Nephron progenitor cell (in vitro differentiated cells): ENCODE measurements around the gene NOTCH3.

Source experiments
- DNase-seq: peaks from one replicate; pipeline ENCODE4 v3.0.0; 2021
- H3K27ac Mint-ChIP-seq: 2 replicates; pipeline ENCODE4 v1.8.0; 2021; ENCODE audit warnings: mild to moderate bottlenecking, moderate library complexity, mixed read lengths
- H3K27me3 Mint-ChIP-seq: 2 replicates; pipeline ENCODE4 v1.8.0; 2021; ENCODE audit warnings: mild to moderate bottlenecking, low read depth, mixed read lengths; ENCODE audit not compliant: poor library complexity
- H3K36me3 Mint-ChIP-seq: 2 replicates; pipeline ENCODE4 v1.8.0; 2021; ENCODE audit warnings: low read depth, mixed read lengths
- H3K4me1 Mint-ChIP-seq: 2 replicates; pipeline ENCODE4 v1.8.0; 2021; ENCODE audit warnings: mixed read lengths
- H3K4me3 Mint-ChIP-seq: 2 replicates; pipeline ENCODE4 v1.8.0; 2021; ENCODE audit warnings: mild to moderate bottlenecking, moderate library complexity, mixed read lengths
- H3K9me3 Mint-ChIP-seq: 2 replicates; pipeline ENCODE4 v1.8.0; 2021; ENCODE audit warnings: mild to moderate bottlenecking, moderate library complexity, mixed read lengths
- CTCF ChIP-seq: fragments of 200-600 bp; sonication (generic); IDR thresholded peaks from 2 replicates; pipeline ENCODE4 v1.5.0; 2021; ENCODE audit warnings: antibody characterized with exemption

NOTCH3 gene

GRCh38 chr19:15170345-15170744 lies 30.4 kb downstream of the NOTCH3 start:
- no peak for TF ChIP-seq CTCF
- DNase-seq = no peak
- Mint-ChIP-seq H3K36me3 (peaks cover 75% of the 10 kb centered on the region), H3K4me1 (no peaks in the 10 kb centered on the region), H3K27ac (no peak overlapping the region), H3K27me3 (no peaks in the 10 kb centered on the region), H3K9me3 (peaks cover 23% of the 10 kb centered on the region), H3K4me3 (no peak overlapping the region)

GRCh38 chr19:15169541-15170285 lies 31.1 kb downstream of the NOTCH3 start:
- peaks cover 75% of the 10 kb centered on the region for H3K36me3 Mint-ChIP-seq
- peaks cover 30% of the 10 kb centered on the region for H3K9me3 Mint-ChIP-seq
- no peaks in the 10 kb centered on the region for H3K4me1 Mint-ChIP-seq
- no peak for DNase-seq
- H3K4me3 Mint-ChIP-seq = no peak overlapping the region
- no peak overlapping the region for H3K27ac Mint-ChIP-seq
- no peak for TF ChIP-seq CTCF
- H3K27me3 Mint-ChIP-seq = no peaks in the 10 kb centered on the region

GRCh38 chr19:15166700-15167099 lies 34.1 kb downstream of the NOTCH3 start:
- TF ChIP-seq CTCF = no peak
- Mint-ChIP-seq H3K27me3 (no peaks in the 10 kb centered on the region), H3K4me3 (no peak overlapping the region), H3K4me1 (no peaks in the 10 kb centered on the region), H3K36me3 (peaks cover 84% of the 10 kb centered on the region), H3K27ac (no peak overlapping the region), H3K9me3 (peaks cover 30% of the 10 kb centered on the region)
- DNase-seq = no peak

- no peaks in the 10 kb centered on the region for H3K27me3 Mint-ChIP-seq
- peaks cover 63% of the 10 kb centered on the region for H3K36me3 Mint-ChIP-seq
- no peak overlapping the region for H3K27ac Mint-ChIP-seq
- DNase-seq = peak; percentile 42
- no peak overlapping the region for H3K4me3 Mint-ChIP-seq
- peak; percentile 27 for TF ChIP-seq CTCF
- peaks cover 5% of the 10 kb centered on the region for H3K4me1 Mint-ChIP-seq
- peaks cover 16% of the 10 kb centered on the region for H3K9me3 Mint-ChIP-seq
These were observed 39.5 kb downstream of the NOTCH3 start for GRCh38 chr19:15161028-15161984.

GRCh38 chr19:15159251-15159650 lies 41.5 kb downstream of the NOTCH3 start:
- TF ChIP-seq CTCF = no peak
- no peak for DNase-seq
- no peaks in the 10 kb centered on the region for H3K27me3 Mint-ChIP-seq

More at GRCh38 chr19:15159251-15159650, 41.5 kb downstream of the NOTCH3 start:
- no peak overlapping the region for H3K4me3 Mint-ChIP-seq
- H3K27ac Mint-ChIP-seq = no peak overlapping the region
- peaks cover 10% of the 10 kb centered on the region for H3K9me3 Mint-ChIP-seq
- peaks cover 5% of the 10 kb centered on the region for H3K4me1 Mint-ChIP-seq
- H3K36me3 Mint-ChIP-seq = peaks cover 42% of the 10 kb centered on the region
